Left lobe of liver (tissue), 2 donors: ENCODE measurements around the gene KRT82. TPM values are rescaled to one million over a fixed set of nuclear protein-coding genes. Genes with fewer than 3 reads are reported as not detected.
"Not testable (repeated sequence)": the region's sequence is repeated elsewhere in the genome, so short reads cannot be mapped to it uniquely, and the experiment has no call there.

Experiments used
- ATAC-seq: fragments of 200-7000 bp; cut with Tn5 transposase; one replicate; pipeline ENCODE4 v1.9.1; 2020; ENCODE audit warnings: mild to moderate bottlenecking, moderate library complexity
- DNase-seq: peaks from one replicate; pipeline ENCODE4 v3.0.0-alpha.2; 2020; ENCODE audit warnings: low spot score
- total RNA-seq: library from RNA; stranded (reverse); gene quantifications from one replicate; pipeline ENCODE4 v1.2.1, GENCODE V29; 2021
- donor health status: DM: no; HTN: no; CAD: no; lungs with moderate emphysema.
- donor health status: DM: no; HTN: yes; CAD: no.

KRT82 gene
- total RNA-seq, 1 donor from 2014 or later = not detected

DNA sequence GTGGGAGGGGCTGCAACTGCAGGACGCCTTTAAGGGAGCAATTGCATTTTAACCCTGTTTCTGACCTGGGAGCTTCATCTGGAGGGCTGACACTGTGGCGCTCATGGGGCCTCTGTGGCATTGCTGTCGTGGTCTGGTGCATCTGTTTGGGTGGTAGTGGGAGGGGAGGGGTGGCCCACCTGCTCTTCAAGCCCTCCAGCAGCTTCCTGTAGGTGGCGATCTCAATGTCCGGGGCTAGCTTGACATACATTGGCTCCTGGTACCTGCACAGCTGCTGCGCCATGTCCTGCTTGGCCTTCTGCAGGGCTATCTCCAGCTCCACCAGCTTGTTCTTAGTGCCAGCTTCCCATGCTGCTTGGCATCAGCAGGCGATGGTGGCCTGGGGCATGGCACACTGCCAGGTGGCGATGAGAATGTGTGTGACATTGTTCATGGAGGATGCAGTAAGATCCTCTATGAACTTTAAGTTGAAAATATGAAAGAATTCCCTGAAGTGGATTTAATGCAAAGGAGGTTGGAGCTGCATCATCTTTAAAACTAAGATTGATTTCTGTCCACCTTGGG lies 7.7 kb upstream of the KRT82 start:
- no peak for DNase-seq
- ATAC-seq = no peak

DNA sequence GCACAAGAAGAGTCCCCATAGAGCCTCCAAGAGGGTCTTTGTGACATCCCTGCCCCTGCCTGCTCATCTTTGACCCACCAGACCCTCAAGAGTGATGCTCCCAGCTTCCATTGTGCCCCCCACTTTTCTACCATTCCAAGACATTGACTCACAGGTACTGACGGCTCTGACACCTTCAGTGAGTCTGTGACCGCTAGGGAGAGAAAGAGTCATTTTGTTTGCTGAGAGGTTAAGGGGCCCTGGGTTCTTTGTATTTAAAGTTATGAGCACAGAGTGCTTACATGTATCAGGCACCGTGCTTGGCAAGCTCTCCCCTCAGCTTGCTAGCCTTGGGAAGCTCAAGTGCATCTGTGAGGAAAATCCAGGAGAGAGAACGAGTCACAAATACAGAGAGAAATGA lies 7.1 kb upstream of the KRT82 start:
- DNase-seq = no peak

DNA sequence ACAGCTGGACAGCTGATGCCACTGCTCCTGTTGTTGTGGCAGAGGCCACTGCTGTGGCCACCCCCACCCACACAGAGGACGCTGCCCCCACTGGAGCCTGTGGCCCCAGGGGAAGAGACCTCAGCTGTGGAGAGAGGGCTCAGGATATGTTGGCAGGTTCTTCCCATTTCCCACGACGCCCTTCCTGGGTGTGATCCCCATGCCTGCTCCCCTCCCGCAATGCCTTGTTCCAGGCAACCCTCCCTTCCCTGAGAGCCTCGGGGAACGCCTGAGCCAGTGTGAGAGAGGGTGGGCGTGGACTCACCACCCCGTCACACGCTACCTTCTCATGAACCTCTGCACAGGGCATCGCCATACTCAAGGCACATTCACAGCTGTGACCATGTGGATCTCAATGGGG lies 5.7 kb upstream of the KRT82 start:
- DNase-seq (no peak), ATAC-seq (no peak)

More for the DNA sequence above, 7.1 kb upstream of the KRT82 start:
- no peak for ATAC-seq

DNA sequence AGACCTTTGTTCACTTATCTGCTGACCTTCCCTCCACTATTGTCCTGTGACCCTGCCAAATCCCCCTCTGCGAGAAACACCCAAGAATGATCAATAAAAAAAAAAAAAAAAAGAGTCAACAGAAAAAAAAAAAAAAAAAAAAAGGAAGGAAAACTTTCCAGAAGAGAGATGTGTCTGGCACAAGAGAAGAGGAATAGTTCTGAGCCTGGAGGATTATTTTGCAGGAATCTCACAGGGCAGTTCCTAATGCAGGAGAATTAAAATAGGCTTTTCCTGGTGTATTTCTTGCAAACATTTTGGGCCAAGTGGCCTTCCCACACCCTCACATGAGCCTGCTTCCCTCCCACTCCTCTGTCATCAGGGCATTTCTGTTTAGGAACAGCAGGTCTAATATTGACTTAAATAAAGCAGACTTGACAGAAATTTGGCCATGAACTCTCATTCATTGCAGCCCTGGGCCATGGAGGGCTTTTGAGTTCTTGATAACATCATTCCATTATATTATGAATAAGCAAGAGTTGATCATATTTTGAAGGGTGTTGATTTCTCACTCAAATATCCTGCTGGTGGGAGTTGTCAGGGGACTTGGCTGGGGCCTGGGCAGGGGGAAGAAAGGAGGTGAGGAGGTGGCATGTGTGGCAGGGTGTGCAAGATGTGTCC lies 4.6 kb upstream of the KRT82 start:
- not testable (repeated sequence) for ATAC-seq, DNase-seq

DNA sequence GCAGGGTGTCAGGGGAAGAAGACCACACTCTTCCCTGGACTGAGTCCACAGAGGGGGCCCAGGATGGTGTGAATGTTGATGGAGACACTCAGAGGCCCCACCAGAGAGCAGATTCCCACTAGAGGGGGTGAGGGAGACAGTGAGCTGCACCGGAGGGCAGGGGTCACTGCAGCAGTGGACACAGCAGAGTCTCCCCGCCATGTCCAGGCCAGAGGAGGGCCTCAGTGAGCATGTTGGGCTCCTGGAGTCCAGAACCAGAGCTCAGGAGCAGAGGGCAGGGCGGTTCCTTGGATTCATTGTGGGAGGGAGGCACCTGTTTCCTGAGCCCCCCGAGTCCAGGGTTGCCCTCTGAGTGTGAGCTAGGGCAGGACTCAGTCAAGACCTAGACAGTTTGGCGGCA lies 1.8 kb upstream of the KRT82 start:
- no peak for ATAC-seq
- no peak for DNase-seq

DNA sequence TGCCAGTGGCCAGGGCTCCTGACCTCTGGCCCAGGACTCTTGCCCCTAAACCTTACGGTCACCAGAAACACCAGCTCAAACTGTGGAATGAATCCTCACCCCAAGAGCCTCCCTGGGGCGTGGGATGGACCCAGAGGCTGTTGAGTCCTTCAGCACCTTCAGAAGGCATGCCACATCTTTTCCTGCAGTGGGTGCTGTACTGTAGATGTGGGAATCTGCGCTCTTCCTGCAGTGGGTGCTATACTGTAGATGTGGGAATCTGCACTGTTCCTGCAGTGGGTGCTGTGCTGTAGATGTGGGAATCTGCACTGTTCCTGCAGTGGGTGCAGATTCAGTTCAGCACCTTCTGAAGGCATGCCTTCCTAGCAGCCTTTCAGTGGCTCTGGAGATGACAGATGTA lies 1.2 kb downstream of the KRT82 start:
- DNase-seq = no peak
- no peak for ATAC-seq

DNA sequence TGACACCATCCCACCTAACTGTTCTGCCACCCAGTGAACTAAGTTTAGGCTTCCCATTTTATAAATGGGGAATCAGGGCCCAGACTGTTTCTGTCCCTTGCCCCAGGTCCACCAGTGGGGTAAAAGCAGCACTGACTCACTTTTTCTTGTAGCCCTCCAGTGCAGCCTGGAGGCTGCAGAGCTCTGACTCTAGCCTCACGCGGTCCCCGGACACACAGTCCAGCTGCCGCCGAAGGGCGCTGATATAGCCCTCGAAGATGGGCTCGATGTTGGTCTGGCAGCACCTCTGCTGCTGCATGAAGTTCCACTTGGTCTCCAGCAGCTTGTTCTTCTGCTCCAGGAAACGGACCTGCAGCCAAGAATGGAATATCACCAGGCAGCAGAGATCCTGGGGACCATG lies 2.6 kb downstream of the KRT82 start:
- DNase-seq (no peak), ATAC-seq (no peak)

DNA sequence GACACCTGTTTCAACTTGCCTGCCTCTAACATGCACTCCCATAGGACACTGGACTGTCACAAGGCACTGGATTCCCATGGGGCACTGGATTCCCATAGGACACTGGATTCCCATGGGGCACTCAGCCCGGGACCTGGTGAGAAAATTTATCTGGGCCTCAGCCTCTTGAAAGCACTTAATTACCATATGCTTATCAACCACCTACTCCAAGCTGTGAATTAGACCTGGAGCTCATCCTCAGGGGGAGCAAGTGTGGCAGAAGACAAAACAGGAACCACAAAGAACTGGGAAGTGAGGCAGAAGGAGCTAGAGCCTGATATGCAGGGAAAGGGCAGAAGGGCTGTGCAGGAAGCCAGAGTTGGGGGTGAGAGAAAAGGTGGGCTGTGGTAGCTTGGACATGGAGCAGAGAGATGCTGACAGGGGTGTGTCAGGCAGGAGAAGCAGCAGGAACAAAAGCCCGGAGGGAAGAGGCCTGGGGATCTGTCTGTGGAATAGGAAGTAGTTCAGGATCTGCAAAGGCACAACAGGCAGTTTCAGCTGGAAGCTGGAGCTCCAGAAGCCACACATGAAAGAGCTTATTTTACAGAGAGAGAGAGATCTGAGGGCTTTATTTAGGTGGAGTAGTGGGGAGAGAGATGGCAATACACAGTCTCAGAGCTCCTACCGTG lies 3.1 kb downstream of the KRT82 start:
- ATAC-seq (no peak), DNase-seq (no peak)

DNA sequence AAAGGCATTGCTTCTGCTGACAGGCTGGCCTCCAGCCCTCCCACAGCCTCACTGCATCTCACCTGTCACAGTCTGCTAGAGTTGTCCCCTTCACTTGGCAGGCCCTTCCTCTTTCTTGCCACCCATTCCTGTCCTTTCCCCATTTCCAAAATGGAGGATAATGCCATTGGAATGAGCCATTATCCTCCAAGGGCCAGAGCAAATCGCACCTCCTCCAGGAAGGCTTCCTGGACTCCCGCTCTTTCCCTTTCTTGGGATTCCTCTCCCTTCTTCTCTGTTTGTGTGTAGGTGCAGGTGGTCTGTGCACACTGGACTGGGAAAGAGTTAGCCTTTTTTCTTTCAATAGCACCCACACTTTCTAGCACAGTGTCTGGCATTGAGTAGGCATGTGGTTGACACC lies 3.8 kb downstream of the KRT82 start:
- ATAC-seq (no peak), DNase-seq (no peak)

DNA sequence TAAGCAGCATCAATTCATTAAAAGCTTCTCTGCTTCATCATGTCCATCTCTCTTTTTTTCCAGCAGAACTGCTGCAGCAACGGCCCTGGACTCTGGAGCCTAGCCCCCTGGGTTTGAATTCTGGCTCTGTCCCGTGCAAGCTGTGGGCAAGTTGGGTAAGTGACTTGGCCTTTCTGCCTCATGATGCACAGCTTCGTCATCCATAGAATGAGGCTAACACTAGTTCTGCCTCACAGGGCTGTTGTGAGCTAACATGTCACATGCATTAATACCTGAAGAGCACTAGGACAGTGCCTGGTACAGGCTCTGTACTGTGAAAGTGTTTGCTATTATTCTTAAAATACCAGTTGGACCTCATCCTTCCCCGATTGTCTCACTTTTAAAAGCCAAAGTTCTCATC lies 4.2 kb downstream of the KRT82 start:
- ATAC-seq = no peak
- no peak for DNase-seq

DNA sequence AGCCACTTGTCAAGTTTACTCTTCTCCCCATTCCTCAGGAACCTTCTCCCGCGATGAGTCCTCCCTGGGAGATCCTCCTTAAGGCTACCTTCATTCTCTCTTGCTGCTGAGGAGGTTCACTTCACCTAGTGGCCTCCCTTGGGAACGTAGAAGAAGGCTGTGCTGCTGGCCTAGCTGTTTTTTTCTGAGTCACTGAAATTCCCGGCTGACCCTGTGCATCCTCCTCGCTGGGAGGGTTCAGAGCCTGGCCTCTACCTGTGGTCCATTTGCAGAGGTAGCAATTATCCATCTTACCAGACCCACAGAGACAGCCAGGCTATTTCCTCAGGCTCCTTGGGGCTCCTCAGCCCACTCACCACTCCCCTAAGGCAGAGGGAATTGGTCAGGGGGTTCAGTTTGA lies 4.6 kb downstream of the KRT82 start:
- ATAC-seq (no peak), DNase-seq (no peak)

DNA sequence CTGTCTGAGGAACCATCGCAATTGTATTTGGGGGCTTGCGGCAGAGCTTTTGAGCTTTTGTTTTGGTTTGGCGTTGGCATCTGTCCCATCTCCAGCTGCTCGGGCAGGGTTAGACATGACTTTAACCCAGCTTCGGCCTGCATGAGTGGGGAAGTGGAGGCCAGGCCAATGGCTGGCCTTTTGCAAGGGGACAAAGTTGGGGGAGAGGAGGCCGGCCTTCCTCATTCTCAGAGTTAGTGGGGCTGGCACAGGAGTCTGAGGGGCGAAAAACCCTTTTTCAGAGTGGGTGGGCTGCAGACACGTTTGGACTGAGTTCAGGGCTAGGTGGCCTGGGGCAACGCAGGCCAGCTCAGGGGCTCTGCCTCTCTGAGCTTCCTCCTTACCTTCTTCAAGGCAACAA lies 5.2 kb downstream of the KRT82 start:
- DNase-seq (no peak), ATAC-seq (no peak)

DNA sequence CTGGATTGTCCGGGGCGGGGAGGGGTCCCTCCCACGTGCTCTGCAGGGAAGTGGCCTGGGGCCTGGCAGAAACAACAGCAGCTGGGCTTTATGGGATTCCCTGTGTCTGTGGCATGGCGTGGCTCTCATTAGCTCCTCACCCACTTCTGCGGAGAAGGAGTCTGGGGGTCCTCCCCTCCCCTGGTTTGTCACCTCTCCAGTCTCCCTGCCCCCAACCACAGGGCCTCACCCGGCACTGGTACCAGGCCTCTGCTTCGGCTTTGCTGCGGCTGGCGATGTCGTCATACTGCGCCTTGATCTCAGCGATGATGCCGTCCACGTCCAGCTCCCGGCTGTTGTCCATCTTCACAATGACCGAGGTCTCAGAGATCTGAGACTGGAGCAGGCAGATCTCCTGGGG lies 6.4 kb downstream of the KRT82 start:
- no peak for DNase-seq
- no peak for ATAC-seq

DNA sequence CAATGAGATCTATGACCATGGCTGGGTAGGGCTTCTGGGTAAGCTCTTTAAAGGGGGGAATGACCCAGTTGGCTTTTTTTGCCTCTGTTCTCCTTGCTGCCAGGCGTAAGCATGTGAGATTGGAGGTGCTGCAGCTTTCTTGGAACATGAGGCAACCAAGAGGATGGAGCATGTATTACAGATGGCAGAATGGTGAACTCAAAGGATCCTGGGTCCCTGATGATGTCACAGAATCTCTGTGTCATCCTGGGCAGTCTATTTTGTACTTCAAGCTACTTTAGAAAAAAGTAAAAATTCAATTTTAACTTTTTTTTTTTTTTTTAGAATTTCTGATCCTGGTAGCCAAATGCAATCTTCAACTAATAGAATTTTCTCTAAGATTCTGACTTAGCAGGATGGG lies 8.0 kb downstream of the KRT82 start:
- no peak for ATAC-seq

DNA sequence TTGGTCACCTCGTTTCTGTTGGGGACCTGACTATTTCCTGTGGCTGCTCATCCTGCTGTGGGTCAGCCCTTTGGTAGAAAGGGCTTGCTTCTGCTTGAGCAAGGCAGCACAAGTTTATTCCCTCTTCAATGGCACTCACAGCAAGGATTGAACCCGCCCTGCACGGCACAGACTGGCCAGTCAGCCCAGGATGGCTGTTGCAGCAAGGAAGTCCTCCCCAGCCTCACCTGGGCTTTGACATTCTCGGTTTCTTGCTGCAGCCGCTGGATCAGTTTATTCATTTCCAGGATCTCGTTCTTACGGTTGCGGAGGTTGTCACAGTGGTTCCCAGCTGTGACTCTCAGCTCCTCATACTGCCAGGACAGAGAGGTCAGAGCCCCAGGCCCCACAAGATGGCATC lies 9.5 kb downstream of the KRT82 start:
- DNase-seq (no peak), ATAC-seq (no peak)

More for the DNA sequence above, 8.0 kb downstream of the KRT82 start:
- DNase-seq = no peak

DNA sequence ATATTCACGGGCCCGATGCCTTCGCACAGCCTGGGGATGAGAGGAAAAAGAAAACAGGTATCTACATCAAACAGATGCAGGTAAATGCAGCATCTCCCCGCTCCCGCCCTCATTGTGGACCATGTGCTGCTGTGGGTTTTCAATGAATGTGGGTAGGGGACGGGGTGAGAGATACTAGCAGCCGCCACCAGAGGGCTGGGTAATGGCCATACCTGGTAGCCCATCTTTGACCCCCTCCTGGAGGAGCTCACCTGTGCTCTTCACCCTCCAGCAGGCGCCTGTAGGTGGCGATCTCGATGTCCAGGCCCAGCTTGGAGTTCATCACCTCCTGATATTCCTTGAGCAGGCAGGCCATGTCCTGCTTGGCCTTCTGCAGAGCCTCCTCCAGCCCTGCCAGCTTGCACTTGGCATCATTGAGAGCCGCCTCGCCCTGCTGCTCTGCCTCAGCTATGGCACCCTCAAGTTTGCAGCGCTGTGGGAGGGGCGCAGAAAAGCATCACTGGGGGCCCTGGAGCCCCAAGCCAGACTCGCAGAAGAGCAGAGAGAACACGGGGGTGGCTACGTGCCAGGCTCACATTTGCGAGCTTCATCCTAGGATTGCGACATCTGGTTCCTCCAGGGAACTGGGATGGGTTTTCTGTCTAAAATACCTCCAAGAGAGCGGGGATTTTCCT lies 10.2 kb downstream of the KRT82 start:
- peak; percentile 42 for ATAC-seq

DNA sequence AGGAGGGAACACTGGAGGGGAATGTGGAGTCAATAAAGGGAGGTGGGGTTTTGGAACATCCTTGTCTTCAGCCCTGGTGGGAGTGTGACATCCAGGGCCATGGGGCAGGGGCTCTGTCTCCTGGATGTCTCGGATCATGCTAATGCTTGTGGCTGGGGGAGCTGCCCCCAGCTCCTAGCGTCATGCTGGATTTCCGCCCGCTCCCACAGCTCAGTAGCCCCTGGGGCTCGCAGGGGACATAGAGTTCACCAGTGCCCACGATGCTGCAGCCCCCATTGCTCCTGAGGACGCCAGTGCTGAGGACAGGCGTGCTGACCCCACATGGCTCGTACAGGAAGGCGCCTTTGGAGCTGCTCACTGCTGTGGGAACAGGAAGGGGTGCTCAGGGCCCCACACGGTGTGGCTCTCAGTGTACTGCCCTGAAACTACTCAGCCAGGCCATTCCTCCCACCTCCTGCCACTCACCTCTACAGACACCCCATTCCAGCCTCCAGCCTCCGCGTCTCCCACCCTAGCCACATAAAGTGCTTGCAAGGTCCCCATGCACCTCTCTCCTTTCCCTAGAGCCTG lies 11.2 kb downstream of the KRT82 start:
- ATAC-seq (no peak), DNase-seq (no peak)

More for the DNA sequence above, 10.2 kb downstream of the KRT82 start:
- DNase-seq = no peak

DNA sequence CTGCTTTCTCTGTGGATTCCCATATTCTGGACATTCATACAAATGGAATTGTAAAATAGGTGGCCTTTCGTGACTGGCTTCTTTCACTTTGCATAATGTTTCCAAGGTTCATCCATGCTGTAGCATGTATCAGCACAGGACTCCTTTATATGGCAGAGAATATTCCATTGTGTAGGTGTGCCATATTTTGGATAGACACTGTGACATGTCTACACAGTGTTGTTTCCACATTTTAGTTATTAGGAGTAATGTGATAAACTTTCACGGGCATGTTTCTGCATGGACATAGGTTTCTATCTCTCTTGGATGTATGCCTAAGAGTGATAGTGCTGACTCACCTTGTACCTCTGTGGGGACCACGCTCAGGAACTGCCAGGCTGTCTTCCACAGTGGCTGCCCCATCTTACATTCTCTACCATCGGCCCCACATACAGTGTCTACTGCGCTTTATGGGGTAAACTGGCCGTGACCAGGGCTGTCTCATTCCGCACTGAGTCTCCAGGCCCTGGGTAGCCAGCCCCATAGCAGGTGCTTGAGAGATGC lies 13.6 kb downstream of the KRT82 start:
- DNase-seq (no peak), ATAC-seq (no peak)

DNA sequence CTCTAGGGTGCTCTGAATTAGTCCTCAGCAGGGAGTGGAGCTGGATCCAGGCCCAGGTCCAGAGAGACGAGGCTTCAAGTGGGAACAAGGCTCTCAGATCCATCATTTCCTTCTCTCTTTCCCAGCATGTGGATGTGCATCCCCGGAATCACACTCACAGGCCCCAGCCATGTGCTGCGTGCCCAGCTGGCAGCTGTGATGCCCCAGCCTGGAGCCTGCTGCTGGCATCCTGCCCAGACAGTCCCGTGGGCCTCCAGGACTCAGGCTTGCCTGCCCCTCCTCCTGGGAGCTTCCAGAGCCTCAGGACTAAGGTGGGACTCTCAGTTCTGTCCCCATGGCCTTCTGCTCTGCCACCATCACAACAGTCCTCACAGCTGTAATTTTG lies 14.5 kb downstream of the KRT82 start:
- peak; percentile 31 for ATAC-seq
- DNase-seq = no peak

DNA sequence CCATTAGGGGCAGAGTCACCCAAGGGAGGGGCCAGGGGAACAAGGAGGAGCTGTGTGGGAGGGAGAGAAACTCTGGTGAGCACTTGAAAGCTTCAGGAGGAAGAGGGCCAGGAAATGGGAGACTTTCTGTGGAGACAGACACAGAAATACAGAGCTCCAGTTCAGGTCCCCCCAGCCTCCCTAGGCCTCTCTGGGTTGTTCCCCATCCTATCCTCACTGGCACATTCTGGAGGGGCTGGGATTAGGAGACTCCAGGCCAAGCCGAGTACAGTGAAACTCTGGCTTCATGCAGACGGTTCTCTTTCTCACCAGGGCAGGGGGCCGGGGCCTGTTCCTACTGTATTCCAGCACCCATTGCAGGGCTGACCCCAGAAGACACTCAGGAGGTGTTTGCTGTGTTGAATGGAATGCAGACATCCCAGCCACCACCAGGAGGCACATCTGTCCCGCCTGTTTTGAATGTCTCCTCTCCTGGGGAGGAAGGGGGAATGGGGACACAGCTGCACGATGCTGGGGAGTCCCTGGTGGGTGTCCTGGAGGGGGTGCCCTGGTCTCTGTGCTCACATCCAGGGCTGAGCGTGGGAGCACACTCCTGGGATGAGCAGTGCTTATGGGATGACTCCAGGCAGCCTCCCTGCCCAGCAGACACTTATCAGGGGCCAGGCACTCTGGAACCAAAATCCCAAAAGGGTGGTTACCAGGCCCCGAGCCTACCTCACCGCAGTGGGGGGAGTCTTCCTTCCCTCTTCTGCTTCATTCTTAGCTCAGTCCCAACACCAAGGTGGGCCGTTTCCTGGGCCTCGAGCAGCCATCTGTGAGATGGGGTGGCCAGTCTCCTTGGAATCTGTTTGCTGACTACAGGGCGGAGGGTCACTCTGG lies 15.2 kb downstream of the KRT82 start:
- DNase-seq = no peak
- ATAC-seq = peak; percentile 38
